ENCODE measurements around the gene MAP3K15.

The MAP3K15 gene

GRCh38 chrX:19343085-19343534, 172.2 kb downstream of the MAP3K15 start:
- DNase-seq: no peak

GRCh38 chrX:19342331-19342906, 172.9 kb downstream of the MAP3K15 start:
- no peak for DNase-seq

GRCh38 chrX:19334945-19335626, 180.2 kb downstream of the MAP3K15 start:
- DNase-seq: no peak

- no peak for DNase-seq
These were observed 182.3 kb downstream of the MAP3K15 start for GRCh38 chrX:19332983-19333382.

- no peak for DNase-seq
These were observed 183.5 kb downstream of the MAP3K15 start for GRCh38 chrX:19331831-19332230.

GRCh38 chrX:19326567-19326966, 188.7 kb downstream of the MAP3K15 start:
- DNase-seq: no peak

Data from NCI-H774 (cell line).